Caco-2 (cell line): ENCODE results near the gene LIMS4. TPM values are rescaled to one million over a fixed set of nuclear protein-coding genes. Genes with fewer than 3 reads are reported as not detected.
"Not testable (repeated sequence)": the region's sequence is repeated elsewhere in the genome, so short reads cannot be mapped to it uniquely, and the experiment has no call there.

Experiments used
- BruUV-seq: library from RNA; stranded (reverse); fragments of 400-500 nt; replicated peaks from 2 replicates; lab custom pipeline; 2021; lab: Mats Ljungman, UMichigan
- CTCF ChIA-PET: fragments of 300-600 bp; sonication (Branson Sonifier 250); formaldehyde crosslinking; loops from one replicate; lab custom pipeline; 2022; ENCODE audit warnings: antibody characterized with exemption; lab: Charles Lee
- POLR2A ChIA-PET: fragments of 300-600 bp; sonication (Branson Sonifier 250); formaldehyde crosslinking; loops from one replicate; lab custom pipeline; 2022; ENCODE audit warnings: antibody characterized with exemption; lab: Charles Lee
- DNase-seq, 2 experiments: peaks; one replicate each; pipeline versions ENCODE4 v3.0.0 to v3.0.0-alpha.2; 2020 to 2022
- H3K27me3 ChIP-seq: replicated peaks from 2 replicates; pipeline ENCODE4 v1.6.0; 2011; ENCODE audit warnings: low read length; ENCODE audit not compliant: control insufficient read depth, insufficient read depth
- H3K36me3 ChIP-seq: 2 replicates; pipeline ENCODE4 v1.5.1; 2011; ENCODE audit warnings: low read length; ENCODE audit not compliant: control insufficient read depth, insufficient read depth
- H3K4me1 ChIP-seq: fragments of 250-450 bp; sonication (Bioruptor Pico); 2 replicates; pipeline ENCODE4 v1.5.1; 2020; ENCODE audit warnings: mild to moderate bottlenecking
- H3K4me3 ChIP-seq: 2 replicates; pipeline ENCODE4 v1.5.1; 2011; ENCODE audit warnings: low read depth, mild to moderate bottlenecking, control low read depth, low read length
- H3K9me3 ChIP-seq: fragments of 250-450 bp; sonication (Bioruptor Pico); 2 replicates; pipeline ENCODE4 v1.5.1; 2020; ENCODE audit warnings: mild to moderate bottlenecking, moderate library complexity
- H3K27ac Mint-ChIP-seq: one replicate; pipeline ENCODE4 v1.8.0; 2022; ENCODE audit warnings: mixed read lengths; ENCODE audit not compliant: unreplicated experiment
- H3K27me3 Mint-ChIP-seq: one replicate; pipeline ENCODE4 v1.8.0; 2022; ENCODE audit warnings: mixed read lengths; ENCODE audit not compliant: insufficient read depth, unreplicated experiment
- H3K36me3 Mint-ChIP-seq: one replicate; pipeline ENCODE4 v1.8.0; 2022; ENCODE audit warnings: mild to moderate bottlenecking, mixed read lengths; ENCODE audit not compliant: insufficient read depth, unreplicated experiment
- H3K4me1 Mint-ChIP-seq: one replicate; pipeline ENCODE4 v1.8.0; 2022; ENCODE audit warnings: low read depth, mixed read lengths; ENCODE audit not compliant: unreplicated experiment
- H3K4me3 Mint-ChIP-seq: one replicate; pipeline ENCODE4 v1.8.0; 2022; ENCODE audit warnings: mild to moderate bottlenecking, moderate library complexity, mixed read lengths; ENCODE audit not compliant: unreplicated experiment
- H3K9me3 Mint-ChIP-seq: one replicate; pipeline ENCODE4 v1.8.0; 2022; ENCODE audit warnings: mixed read lengths; ENCODE audit not compliant: unreplicated experiment
- intact Hi-C: fragments of 100-400 bp; cut with micrococcal nuclease; formaldehyde crosslinking; loops from one replicate; pipeline ENCODE4 v1.10.0; 2022; ENCODE audit not compliant: unreplicated experiment
- total RNA-seq: library from RNA; stranded (reverse); gene quantifications from 2 replicates; pipeline ENCODE4 v1.2.3, GENCODE V29; 2022

Gene LIMS4
- total RNA-seq, 1 experiment from 2014 or later: 2.4 TPM

GRCh38 chr2:110481200-110481599 is 8.6 kb upstream of the LIMS4 start:
- H3K4me3 Mint-ChIP-seq, H3K36me3 Mint-ChIP-seq, H3K27ac Mint-ChIP-seq, CTCF ChIA-PET, H3K27me3 ChIP-seq, POLR2A ChIA-PET, H3K4me1 ChIP-seq, H3K27me3 Mint-ChIP-seq, H3K9me3 ChIP-seq, H3K36me3 ChIP-seq, H3K4me3 ChIP-seq, intact Hi-C loops, BruUV-seq, H3K9me3 Mint-ChIP-seq, H3K4me1 Mint-ChIP-seq, DNase-seq: not testable (repeated sequence)

GRCh38 chr2:110480084-110480483 is 7.5 kb upstream of the LIMS4 start:
- H3K27ac Mint-ChIP-seq, H3K36me3 Mint-ChIP-seq, H3K4me3 ChIP-seq, POLR2A ChIA-PET, H3K36me3 ChIP-seq, H3K4me3 Mint-ChIP-seq, H3K9me3 Mint-ChIP-seq, H3K27me3 Mint-ChIP-seq, BruUV-seq, H3K27me3 ChIP-seq, DNase-seq, H3K4me1 Mint-ChIP-seq, intact Hi-C loops, H3K9me3 ChIP-seq, CTCF ChIA-PET, H3K4me1 ChIP-seq: not testable (repeated sequence)

- DNase-seq, H3K4me3 ChIP-seq, H3K4me1 ChIP-seq, H3K27me3 ChIP-seq, H3K4me3 Mint-ChIP-seq, H3K27me3 Mint-ChIP-seq, intact Hi-C loops, BruUV-seq, H3K9me3 Mint-ChIP-seq, H3K36me3 Mint-ChIP-seq, H3K36me3 ChIP-seq, H3K27ac Mint-ChIP-seq, H3K9me3 ChIP-seq, CTCF ChIA-PET, POLR2A ChIA-PET, H3K4me1 Mint-ChIP-seq: not testable (repeated sequence)
Observed at GRCh38 chr2:110477370-110477769, 4.8 kb upstream of the LIMS4 start.

- H3K9me3 Mint-ChIP-seq, H3K36me3 Mint-ChIP-seq, H3K4me1 ChIP-seq, H3K4me3 Mint-ChIP-seq, BruUV-seq, H3K27ac Mint-ChIP-seq, H3K36me3 ChIP-seq, CTCF ChIA-PET, H3K4me1 Mint-ChIP-seq, intact Hi-C loops, H3K4me3 ChIP-seq, DNase-seq, H3K27me3 ChIP-seq, H3K27me3 Mint-ChIP-seq, H3K9me3 ChIP-seq, POLR2A ChIA-PET: not testable (repeated sequence)
Observed at GRCh38 chr2:110476952-110477351, 4.3 kb upstream of the LIMS4 start.

GRCh38 chr2:110475627-110476359 is 3.2 kb upstream of the LIMS4 start:
- H3K27ac Mint-ChIP-seq, H3K36me3 ChIP-seq, H3K4me1 Mint-ChIP-seq, CTCF ChIA-PET, POLR2A ChIA-PET, H3K27me3 Mint-ChIP-seq, H3K9me3 ChIP-seq, H3K36me3 Mint-ChIP-seq, BruUV-seq, DNase-seq, intact Hi-C loops, H3K27me3 ChIP-seq, H3K9me3 Mint-ChIP-seq, H3K4me1 ChIP-seq, H3K4me3 ChIP-seq, H3K4me3 Mint-ChIP-seq: not testable (repeated sequence)

GRCh38 chr2:110474898-110475297 is 2.3 kb upstream of the LIMS4 start:
- H3K4me3 Mint-ChIP-seq, H3K9me3 ChIP-seq, BruUV-seq, H3K4me3 ChIP-seq, H3K4me1 ChIP-seq, H3K36me3 Mint-ChIP-seq, H3K27me3 ChIP-seq, DNase-seq, H3K36me3 ChIP-seq, POLR2A ChIA-PET, H3K9me3 Mint-ChIP-seq, CTCF ChIA-PET, intact Hi-C loops, H3K4me1 Mint-ChIP-seq, H3K27me3 Mint-ChIP-seq, H3K27ac Mint-ChIP-seq: not testable (repeated sequence)

- H3K27me3 ChIP-seq, H3K4me1 Mint-ChIP-seq, H3K4me1 ChIP-seq, H3K36me3 Mint-ChIP-seq, H3K9me3 Mint-ChIP-seq, H3K4me3 Mint-ChIP-seq, H3K9me3 ChIP-seq, H3K27me3 Mint-ChIP-seq, CTCF ChIA-PET, intact Hi-C loops, H3K4me3 ChIP-seq, H3K36me3 ChIP-seq, DNase-seq, BruUV-seq, H3K27ac Mint-ChIP-seq, POLR2A ChIA-PET: not testable (repeated sequence)
Observed at GRCh38 chr2:110473059-110473358, 393 bp upstream of the LIMS4 start.
